Naive thymus-derived CD8-positive, alpha-beta T cell (primary cell): ENCODE results near the gene CIRBP. TPM values are rescaled to one million over a fixed set of nuclear protein-coding genes. Genes with fewer than 3 reads are reported as not detected.

ENCODE experiments used
- ATAC-seq, 2 donors: fragments of 150-1000 bp; cut with Tn5 transposase in 1 of 2; sonication (Bioruptor Pico), chemical (Tn5 transposase) in 1 of 2; 1 replicate in 1 of 2; 2 replicates in 1 of 2; pipeline ENCODE4 v1.10.0; 2021; ENCODE audit warnings: mild to moderate bottlenecking in 2 of 2, moderate library complexity in 2 of 2
- POLR2A ChIA-PET: fragments of 350-600 bp; sonication (Branson Sonifier 250); formaldehyde crosslinking; loops from one replicate; lab custom pipeline; 2021; ENCODE audit warnings: antibody characterized with exemption; lab: Charles Lee
- DNase-seq, 10 donors: peaks; one replicate each; pipeline versions ENCODE4 v3.0.0 to v3.0.0-alpha.2; 2020 to 2022
- H3K27ac Mint-ChIP-seq, 10 donors: one replicate each; pipeline ENCODE4 v1.8.0; 2020 to 2022; ENCODE audit warnings: mild to moderate bottlenecking in 10 of 10, mixed read lengths in 10 of 10, moderate library complexity in 4 of 10, inconsistent platforms in 1 of 10
- H3K27me3 Mint-ChIP-seq, 5 donors: one replicate each; pipeline ENCODE4 v1.8.0; 2021 to 2022; ENCODE audit warnings: mixed read lengths in 5 of 5
- H3K36me3 Mint-ChIP-seq, 3 donors: one replicate each; pipeline ENCODE4 v1.8.0; 2020 to 2022; ENCODE audit warnings: mixed read lengths in 3 of 3, mild to moderate bottlenecking in 2 of 3, inconsistent platforms in 1 of 3
- H3K4me1 Mint-ChIP-seq, 4 donors: one replicate each; pipeline ENCODE4 v1.8.0; 2021 to 2022; ENCODE audit warnings: mixed read lengths in 4 of 4
- H3K4me3 Mint-ChIP-seq, 10 donors: one replicate each; pipeline ENCODE4 v1.8.0; 2020 to 2022; ENCODE audit warnings: mild to moderate bottlenecking in 10 of 10, mixed read lengths in 10 of 10, moderate library complexity in 6 of 10, inconsistent platforms in 1 of 10
- H3K9me3 Mint-ChIP-seq, 9 donors: one replicate each; pipeline ENCODE4 v1.8.0; 2020 to 2022; ENCODE audit warnings: mixed read lengths in 9 of 9, mild to moderate bottlenecking in 3 of 9, inconsistent platforms in 1 of 9, moderate library complexity in 1 of 9
- polyA plus RNA-seq, 3 donors: library from polyadenylated mRNA; unstranded; fragments of 300-500 nt; fragmentation: Illumina TruSeq; gene quantifications; one replicate each; pipeline ENCODE4 v1.2.3, GENCODE V29; 2021
- total RNA-seq, 8 experiments: library from RNA in 2 of 8; stranded (reverse) in 2 of 8; gene quantifications; one replicate each; pipeline ENCODE4 v1.2.3 and lab custom pipeline; 2021 to 2026

The CIRBP gene
- total and polyA plus RNA-seq, 5 experiments from 2014 or later = 204 to 579 (median 273) TPM

DNA sequence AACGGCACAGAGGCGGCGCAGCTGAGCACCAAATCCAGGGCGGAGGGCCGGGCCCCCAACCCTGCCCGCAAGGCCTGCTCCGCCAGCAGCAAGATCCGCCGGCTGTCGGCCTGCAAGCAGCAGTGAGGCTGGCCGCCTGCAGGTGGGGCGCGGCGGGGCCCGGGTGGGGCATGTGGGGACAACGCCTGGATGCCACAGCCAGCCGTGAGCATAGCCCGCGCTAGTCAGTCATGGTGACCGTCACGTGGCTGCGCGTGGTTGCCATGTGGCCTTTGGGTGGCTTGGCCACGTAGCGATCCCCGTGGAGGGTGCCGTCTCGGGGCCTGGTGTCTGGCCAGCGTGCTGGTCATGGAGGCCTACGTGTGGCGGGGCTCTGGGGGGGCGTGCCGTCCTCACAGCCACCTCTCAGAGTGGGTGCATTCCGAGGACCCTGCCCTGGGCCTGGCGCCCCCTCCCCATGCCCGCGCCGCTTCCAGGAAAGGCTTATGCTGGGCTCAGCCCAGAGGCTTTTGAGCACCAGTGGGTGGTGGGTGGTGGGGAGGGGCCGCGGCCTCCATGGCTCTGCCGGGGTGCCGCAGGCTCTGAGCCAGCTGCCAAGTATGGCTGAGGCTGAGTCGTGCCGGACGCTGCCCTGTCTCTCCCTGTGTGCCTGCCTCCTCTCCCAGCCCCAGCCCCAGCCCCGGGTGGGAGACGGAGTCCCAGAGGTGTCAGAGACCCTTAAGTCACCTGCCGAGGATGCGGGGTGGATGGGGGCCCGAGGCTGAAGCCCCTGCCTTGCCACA, 42.4 kb upstream of the CIRBP start:
- Mint-ChIP-seq H3K27ac (no peak overlapping the region), H3K4me1 (no peaks in the 10 kb centered on the region), H3K4me3 (no peak overlapping the region), H3K9me3 (no peaks in the 10 kb centered on the region), H3K36me3 (peaks cover 0 to 3% (median 0%) of the 10 kb centered on the region in 3 donors), H3K27me3 (no peaks in the 10 kb centered on the region)
- ATAC-seq (no peak), DNase-seq (no peak)
- POLR2A ChIA-PET = no interaction called here

DNA sequence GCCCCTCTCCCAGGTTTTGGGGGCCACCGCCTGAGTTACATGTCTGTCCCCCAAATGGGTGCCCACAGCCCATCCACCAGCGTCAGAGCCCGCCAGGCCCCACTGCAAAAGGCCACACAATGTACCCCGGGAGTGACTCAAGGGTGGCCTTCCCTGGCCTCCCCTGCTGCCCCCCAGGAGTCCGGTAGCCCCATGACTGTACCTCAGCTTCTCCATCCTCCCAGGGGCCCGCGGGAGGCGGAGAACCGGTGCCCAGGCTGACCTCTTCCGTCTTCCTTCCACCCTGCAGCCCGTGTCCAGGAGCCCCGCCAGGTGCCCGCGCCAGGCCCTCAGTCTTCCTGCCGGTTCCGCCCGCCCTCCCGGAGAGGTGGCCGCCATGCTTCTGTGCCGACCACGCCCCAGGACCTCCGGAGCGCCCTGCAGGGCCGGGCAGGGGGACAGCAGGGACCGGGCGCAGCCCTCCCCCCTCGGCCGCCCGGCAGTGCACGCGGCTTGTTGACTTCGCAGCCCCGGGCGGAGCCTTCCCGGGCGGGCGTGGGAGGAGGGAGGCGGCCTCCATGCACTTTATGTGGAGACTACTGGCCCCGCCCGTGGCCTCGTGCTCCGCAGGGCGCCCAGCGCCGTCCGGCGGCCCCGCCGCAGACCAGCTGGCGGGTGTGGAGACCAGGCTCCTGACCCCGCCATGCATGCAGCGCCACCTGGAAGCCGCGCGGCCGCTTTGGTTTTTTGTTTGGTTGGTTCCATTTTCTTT, 41.7 kb upstream of the CIRBP start:
- no peaks in the 10 kb centered on the region for H3K9me3 Mint-ChIP-seq
- H3K27me3 Mint-ChIP-seq = no peaks in the 10 kb centered on the region
- ATAC-seq (no peak), DNase-seq (no peak)
- no peaks in the 10 kb centered on the region for H3K4me1 Mint-ChIP-seq
- POLR2A ChIA-PET = no interaction called here
- no peak overlapping the region for H3K27ac Mint-ChIP-seq
- H3K36me3 Mint-ChIP-seq = peaks cover 0 to 3% (median 0%) of the 10 kb centered on the region in 3 donors
- H3K4me3 Mint-ChIP-seq = no peak overlapping the region

DNA sequence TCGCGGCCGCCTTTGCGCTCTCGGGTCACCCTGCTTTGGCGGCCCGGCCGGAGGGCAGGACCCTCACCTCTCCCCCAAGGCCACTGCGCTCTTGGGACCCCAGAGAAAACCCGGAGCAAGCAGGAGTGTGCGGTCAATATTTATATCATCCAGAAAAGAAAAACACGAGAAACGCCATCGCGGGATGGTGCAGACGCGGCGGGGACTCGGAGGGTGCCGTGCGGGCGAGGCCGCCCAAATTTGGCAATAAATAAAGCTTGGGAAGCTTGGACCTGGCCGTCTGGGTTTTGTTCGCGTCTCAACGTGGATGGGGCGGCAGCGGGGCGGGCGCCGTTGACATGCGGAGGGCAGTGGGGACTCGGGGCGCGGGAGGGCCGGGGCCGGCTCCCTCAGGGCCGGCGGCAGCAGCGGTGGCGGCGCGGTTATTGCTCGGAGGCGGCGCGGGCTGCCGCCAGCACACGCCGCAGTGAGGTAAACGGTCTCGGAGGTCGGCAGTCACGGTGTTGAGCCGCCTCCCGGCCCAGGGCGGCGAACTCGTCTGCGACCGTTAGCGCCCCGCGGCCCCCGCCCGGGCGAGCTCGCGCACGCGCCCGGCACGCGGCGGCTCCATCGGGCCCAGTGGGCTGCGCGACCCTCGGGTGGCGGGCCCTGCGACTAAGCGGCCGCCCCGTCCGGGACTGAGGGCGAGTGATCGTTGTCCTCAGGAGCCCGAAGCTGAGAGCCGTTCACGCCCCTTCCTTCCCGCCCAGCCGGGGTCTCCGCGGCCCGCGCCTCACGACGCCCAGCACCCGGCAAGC, 40.8 kb upstream of the CIRBP start:
- H3K4me1 Mint-ChIP-seq = no peaks in the 10 kb centered on the region
- no peaks in the 10 kb centered on the region for H3K9me3 Mint-ChIP-seq
- DNase-seq (no peak), ATAC-seq (no peak)
- H3K27me3 Mint-ChIP-seq = no peaks in the 10 kb centered on the region
- H3K36me3 Mint-ChIP-seq = peaks cover 0 to 3% (median 0%) of the 10 kb centered on the region in 3 donors
- POLR2A ChIA-PET = no interaction called here
- H3K4me3 Mint-ChIP-seq = no peak overlapping the region
- H3K27ac Mint-ChIP-seq = no peak overlapping the region

DNA sequence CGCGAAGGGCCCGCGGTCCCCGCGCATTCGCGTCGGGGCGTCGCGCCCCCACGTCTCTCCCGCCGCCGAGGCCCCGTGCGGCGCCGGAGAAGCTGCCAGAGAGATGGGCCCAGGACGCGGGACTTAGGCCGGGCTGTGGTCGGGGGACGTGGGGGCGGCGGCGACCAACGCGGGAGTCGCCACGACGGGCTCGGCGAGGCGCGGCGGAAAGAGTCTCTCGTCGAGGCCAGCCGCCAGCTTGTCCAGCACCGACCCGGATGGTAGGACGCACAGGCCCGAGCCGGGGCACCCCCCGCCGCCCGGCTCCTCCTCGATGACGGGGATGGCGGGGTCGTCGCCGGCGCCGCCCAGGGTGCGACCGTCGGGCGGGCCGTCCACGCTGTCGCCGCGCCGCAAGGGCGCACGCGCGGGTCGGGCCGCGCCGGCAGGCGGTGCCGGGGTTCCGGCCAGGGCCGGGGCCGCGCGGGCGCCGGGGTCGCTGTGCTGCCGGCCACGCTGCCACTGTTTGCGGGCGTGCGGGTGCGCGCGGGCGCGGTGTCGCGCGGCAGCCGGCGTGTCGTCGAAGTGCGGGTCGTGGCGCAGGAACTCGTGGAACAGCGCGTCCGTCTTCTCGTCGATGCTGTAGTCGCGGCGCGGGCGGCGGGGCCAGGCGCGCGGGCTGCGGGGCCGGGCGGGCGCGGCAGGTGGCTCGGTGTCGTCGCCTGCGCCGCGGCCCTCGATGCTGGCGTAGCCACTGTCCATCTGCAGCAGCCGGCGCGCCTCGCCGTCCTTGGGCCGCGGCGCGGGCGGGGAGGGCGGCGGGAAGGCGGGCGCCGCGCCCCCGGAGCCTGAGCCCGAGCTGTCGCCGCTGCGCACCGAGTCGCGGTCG, 39.8 kb upstream of the CIRBP start:
- no peak for ATAC-seq
- H3K27me3 Mint-ChIP-seq = no peaks in the 10 kb centered on the region
- no peaks in the 10 kb centered on the region for H3K4me1 Mint-ChIP-seq
- H3K4me3 Mint-ChIP-seq = no peak overlapping the region
- POLR2A ChIA-PET = no interaction called here
- H3K36me3 Mint-ChIP-seq = peaks cover 0 to 3% (median 0%) of the 10 kb centered on the region in 3 donors
- DNase-seq = no peak
- no peaks in the 10 kb centered on the region for H3K9me3 Mint-ChIP-seq
- H3K27ac Mint-ChIP-seq = no peak overlapping the region

DNA sequence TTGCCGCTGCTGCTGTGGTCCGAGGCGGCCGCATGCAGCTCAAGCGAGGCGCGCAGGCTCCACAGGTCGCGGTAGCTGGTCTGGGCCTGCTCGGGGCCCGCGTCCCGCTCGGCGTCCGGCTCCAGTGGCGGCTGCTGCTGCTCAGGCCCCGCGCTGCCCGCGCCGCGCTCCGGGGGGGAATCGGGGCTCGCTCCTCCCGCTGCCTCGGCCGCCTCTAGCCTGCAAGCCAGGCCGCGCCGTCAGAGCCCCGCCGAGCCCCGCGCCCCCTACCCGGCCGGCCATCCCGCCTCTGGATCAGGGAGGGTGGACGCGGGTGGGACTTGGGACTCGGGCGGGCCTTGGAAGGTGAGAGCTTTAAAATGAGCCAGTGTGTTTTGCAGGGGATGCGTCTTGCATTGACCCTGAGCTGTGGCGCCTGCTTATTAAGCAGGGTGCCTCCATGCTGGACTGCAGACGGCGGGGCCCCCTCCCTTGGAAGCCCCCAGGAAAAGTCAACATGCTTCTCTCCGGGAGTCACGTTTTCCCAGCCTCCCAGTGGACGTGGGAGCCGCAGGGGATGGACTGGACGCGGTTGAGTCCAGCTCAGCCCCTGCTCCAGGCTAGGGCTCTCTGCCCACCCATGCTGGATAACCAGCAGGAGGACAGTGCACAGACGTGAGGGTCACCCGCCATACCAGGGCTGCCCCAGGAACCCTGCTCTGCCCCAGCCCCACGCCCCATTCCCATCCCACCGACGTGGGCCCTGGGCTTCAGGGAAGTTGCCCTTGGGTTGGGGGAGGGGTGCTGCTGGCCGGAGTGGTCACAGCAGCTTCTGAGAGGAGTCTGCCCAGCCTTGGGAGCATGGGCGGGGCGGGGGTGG, 39.0 kb upstream of the CIRBP start:
- H3K36me3 Mint-ChIP-seq = peaks cover 0 to 3% (median 0%) of the 10 kb centered on the region in 3 donors
- DNase-seq (no peak), ATAC-seq (no peak)
- no peak overlapping the region for H3K4me3 Mint-ChIP-seq
- no peaks in the 10 kb centered on the region for H3K4me1 Mint-ChIP-seq
- POLR2A ChIA-PET = no interaction called here
- no peaks in the 10 kb centered on the region for H3K9me3 Mint-ChIP-seq
- peaks cover 0 to under 1% (median 0%) of the 10 kb centered on the region in 5 donors for H3K27me3 Mint-ChIP-seq
- no peak overlapping the region for H3K27ac Mint-ChIP-seq

GRCh38 chr19:1230783-1231489, 38.2 kb upstream of the CIRBP start:
- H3K4me1 Mint-ChIP-seq = no peaks in the 10 kb centered on the region
- DNase-seq = no peak
- no peaks in the 10 kb centered on the region for H3K9me3 Mint-ChIP-seq
- no peak overlapping the region for H3K27ac Mint-ChIP-seq
- no peak overlapping the region for H3K4me3 Mint-ChIP-seq
- H3K27me3 Mint-ChIP-seq = peaks cover 0 to 1% (median 0%) of the 10 kb centered on the region in 5 donors
- H3K36me3 Mint-ChIP-seq = peaks cover 0 to 3% (median 0%) of the 10 kb centered on the region in 3 donors
- POLR2A ChIA-PET = no interaction called here
- ATAC-seq = peak in 1 of 2 donors; percentile 14

DNA sequence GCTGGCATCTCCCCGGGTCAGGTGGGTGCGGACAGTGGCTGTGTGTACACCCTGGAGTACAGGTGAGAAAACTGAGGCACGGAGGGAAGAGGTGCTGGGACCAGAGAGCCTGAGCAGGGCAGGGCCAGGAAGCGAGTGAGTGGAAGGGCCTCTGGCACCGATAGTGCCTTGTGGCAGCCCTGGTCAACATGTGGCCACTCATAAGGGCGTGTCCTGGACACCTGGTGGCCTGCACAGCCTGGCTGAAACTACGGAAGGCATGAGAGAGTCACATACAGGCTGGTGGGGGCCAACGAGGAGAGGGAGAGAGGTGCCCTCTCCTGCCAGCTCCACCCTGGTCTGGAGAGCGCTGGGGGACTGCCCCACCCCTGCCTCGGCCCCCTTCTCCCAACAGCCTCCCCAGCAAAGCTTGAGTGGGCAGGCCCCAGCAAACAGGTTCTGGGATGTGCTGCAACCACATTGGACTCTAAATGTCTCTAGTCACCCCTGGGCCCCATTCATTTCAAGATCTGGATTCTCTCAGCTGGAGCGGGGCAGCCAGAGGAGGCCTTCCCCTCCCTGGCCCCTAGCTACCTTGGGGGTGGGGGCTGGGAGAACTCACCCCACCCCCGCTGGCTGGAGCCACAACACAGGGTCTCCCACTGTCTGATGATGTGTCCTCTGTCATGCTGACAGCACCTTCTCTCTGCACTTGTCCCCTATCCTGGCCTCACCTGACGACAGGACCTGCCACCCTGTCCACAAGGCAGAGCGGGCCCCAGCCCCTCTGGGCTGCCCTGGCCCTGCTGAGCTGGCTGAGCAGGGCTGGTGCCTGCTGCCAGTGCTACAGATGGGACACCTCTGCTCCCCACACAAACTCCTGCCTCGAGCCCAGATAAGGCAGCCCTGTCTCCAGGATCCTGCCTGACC, 37.1 kb upstream of the CIRBP start:
- peaks cover 0 to 1% (median 0%) of the 10 kb centered on the region in 5 donors for H3K27me3 Mint-ChIP-seq
- no peaks in the 10 kb centered on the region for H3K4me1 Mint-ChIP-seq
- H3K4me3 Mint-ChIP-seq = no peak overlapping the region
- ATAC-seq (no peak), DNase-seq (no peak)
- peaks cover 0 to 3% (median 0%) of the 10 kb centered on the region in 3 donors for H3K36me3 Mint-ChIP-seq
- peak overlapping the region in 6 of 10 donors; percentile 4 to 68 (median 40) for H3K27ac Mint-ChIP-seq
- POLR2A ChIA-PET = no interaction called here
- no peaks in the 10 kb centered on the region for H3K9me3 Mint-ChIP-seq

- H3K27me3 Mint-ChIP-seq = peaks cover 0 to 1% (median 0%) of the 10 kb centered on the region in 5 donors
- H3K9me3 Mint-ChIP-seq = no peaks in the 10 kb centered on the region
- DNase-seq (no peak), ATAC-seq (no peak)
- no peaks in the 10 kb centered on the region for H3K36me3 Mint-ChIP-seq
- H3K4me1 Mint-ChIP-seq = no peaks in the 10 kb centered on the region
- H3K4me3 Mint-ChIP-seq = no peak overlapping the region
- POLR2A ChIA-PET = no interaction called here
- peak overlapping the region in 2 of 10 donors; percentile 37 to 61 for H3K27ac Mint-ChIP-seq
Observed at GRCh38 chr19:1232652-1233072, 36.5 kb upstream of the CIRBP start.

DNA sequence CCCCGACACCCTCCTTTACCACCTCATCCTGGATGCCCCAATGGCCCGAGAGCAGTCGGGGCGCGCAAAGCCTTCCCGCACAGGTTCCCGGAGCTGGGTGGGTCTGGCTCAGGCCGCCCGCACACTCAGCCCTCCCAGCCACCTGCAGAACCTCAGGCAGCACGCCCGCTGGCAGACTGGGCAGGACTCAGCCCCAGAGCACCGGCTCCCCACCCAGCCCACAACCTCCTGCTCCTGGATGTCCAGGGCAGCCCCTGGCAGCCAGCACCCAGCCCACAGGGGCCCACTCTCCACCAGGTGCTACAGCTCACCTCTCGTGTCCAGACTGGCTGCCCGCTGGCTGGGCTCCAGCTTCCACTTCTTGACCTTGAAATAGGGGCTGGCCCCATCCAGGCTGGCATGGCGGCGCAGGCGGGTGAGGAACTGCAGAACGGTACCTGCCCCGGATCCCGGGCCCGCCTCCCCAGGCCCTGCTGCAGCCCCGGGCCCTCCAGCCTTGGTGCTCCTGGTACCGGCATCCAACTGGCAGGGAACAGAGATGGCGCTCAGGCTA, 35.9 kb upstream of the CIRBP start:
- no peak for DNase-seq
- H3K4me3 Mint-ChIP-seq = no peak overlapping the region
- POLR2A ChIA-PET = no interaction called here

More for the DNA sequence above, 35.9 kb upstream of the CIRBP start:
- H3K9me3 Mint-ChIP-seq = no peaks in the 10 kb centered on the region
- no peak overlapping the region for H3K27ac Mint-ChIP-seq
- H3K4me1 Mint-ChIP-seq = peaks cover under 1 to 2% (median under 1%) of the 10 kb centered on the region in 4 donors
- H3K36me3 Mint-ChIP-seq = no peaks in the 10 kb centered on the region
- no peak for ATAC-seq
- peaks cover 0 to 2% (median under 1%) of the 10 kb centered on the region in 5 donors for H3K27me3 Mint-ChIP-seq
